OCI-LY1 (cell line): ENCODE data around the gene KLF1.

Experiments used
- H2AFZ ChIP-seq: fragments of 200-600 bp; sonication (generic), shearing (Covaris generic); 2 replicates; pipeline ENCODE4 v1.6.0; 2014; ENCODE audit warnings: antibody characterized with exemption, mild to moderate bottlenecking, low read length
- H3F3A ChIP-seq: fragments of 200-600 bp; sonication (generic), shearing (Covaris generic); 2 replicates; pipeline ENCODE4 v1.6.0; 2014; ENCODE audit warnings: mild to moderate bottlenecking, antibody characterized with exemption, low read length, moderate library complexity; ENCODE audit not compliant: insufficient read depth
- H3K27ac ChIP-seq: fragments of 200-600 bp; sonication (generic); 2 replicates; pipeline ENCODE4 v1.5.1; 2014; ENCODE audit warnings: low read length, mixed run types, mild to moderate bottlenecking, low read depth; ENCODE audit not compliant: poor library complexity, severe bottlenecking
- H3K27me3 ChIP-seq: fragments of 200-600 bp; sonication (generic); 2 replicates; pipeline ENCODE4 v1.6.0; 2014; ENCODE audit warnings: antibody characterized with exemption, mild to moderate bottlenecking, low read length, moderate library complexity; ENCODE audit not compliant: insufficient read depth
- H3K36me3 ChIP-seq: fragments of 200-600 bp; sonication (generic); 2 replicates; pipeline ENCODE4 v1.6.1; 2014; ENCODE audit warnings: mild to moderate bottlenecking, antibody characterized with exemption, low read length, moderate library complexity, mixed read lengths; ENCODE audit not compliant: insufficient read depth
- H3K4me1 ChIP-seq: fragments of 200-600 bp; sonication (generic); 2 replicates; pipeline ENCODE4 v1.5.1; 2014; ENCODE audit warnings: mild to moderate bottlenecking, low read length, moderate library complexity; ENCODE audit not compliant: insufficient read depth, severe bottlenecking
- H3K4me2 ChIP-seq: fragments of 200-600 bp; sonication (generic), shearing (Covaris generic); 2 replicates; pipeline ENCODE4 v1.6.1; 2014; ENCODE audit warnings: low read length
- H3K4me3 ChIP-seq: fragments of 200-600 bp; sonication (generic); 2 replicates; pipeline ENCODE4 v1.5.1; 2014; ENCODE audit warnings: low read length, low read depth, mild to moderate bottlenecking, mixed read lengths; ENCODE audit not compliant: poor library complexity, severe bottlenecking
- H3K79me2 ChIP-seq: fragments of 200-600 bp; shearing (Covaris generic); 2 replicates; pipeline ENCODE4 v1.6.1; 2016; ENCODE audit warnings: mixed run types, low read length, mixed read lengths; ENCODE audit not compliant: insufficient read depth
- H3K9ac ChIP-seq: fragments of 200-600 bp; sonication (generic), shearing (Covaris generic); 2 replicates; pipeline ENCODE4 v1.6.1; 2014; ENCODE audit warnings: mild to moderate bottlenecking, low read length, mixed read lengths
- H3K9me2 ChIP-seq: fragments of 200-600 bp; sonication (generic), shearing (Covaris generic); 2 replicates; pipeline ENCODE4 v1.6.1; 2014; ENCODE audit warnings: low read depth, mild to moderate bottlenecking, low read length, mixed read lengths
- H3K9me3 ChIP-seq: fragments of 200-600 bp; shearing (Covaris generic); 2 replicates; pipeline ENCODE4 v1.6.1; 2014; ENCODE audit warnings: low read length, mixed read lengths
- H4K20me1 ChIP-seq: fragments of 200-600 bp; sonication (generic), shearing (Covaris generic); 2 replicates; pipeline ENCODE4 v1.6.0; 2016; ENCODE audit warnings: mild to moderate bottlenecking, low read length; ENCODE audit not compliant: insufficient read depth
- EZH2 ChIP-seq: fragments of 200-600 bp; sonication (generic), shearing (Covaris generic); IDR thresholded peaks from 2 replicates; pipeline ENCODE4 v1.8.0; 2017; ENCODE audit warnings: borderline replicate concordance, mixed run types, mild to moderate bottlenecking, antibody characterized with exemption, low read length, moderate library complexity, mixed read lengths
- TF ChIP-seq, protein P1 (sequence below): fragments of 200-600 bp; sonication (generic), shearing (Covaris generic); IDR thresholded peaks from 2 replicates; pipeline ENCODE4 v1.5.1; 2017; ENCODE audit warnings: mild to moderate bottlenecking, antibody characterized with exemption, low read length, moderate library complexity, mixed read lengths

The KLF1 gene

GRCh38 chr19:12841094-12841493 is 45.9 kb downstream of the KLF1 start:
- Histone ChIP-seq H2AFZ (no peak overlapping the region), H3K4me1 (peaks cover 36% of the 10 kb centered on the region), H3K9ac (no peak overlapping the region), H3K9me3 (no peaks in the 10 kb centered on the region), H3K4me2 (no peak overlapping the region), H3K79me2 (no peaks in the 10 kb centered on the region), H4K20me1 (no peaks in the 10 kb centered on the region), H3K36me3 (peaks cover 35% of the 10 kb centered on the region), H3K27me3 (no peaks in the 10 kb centered on the region), H3K4me3 (no peak overlapping the region), H3F3A (0 out of 2 replicates have a peak, but pooled peaks cover 7% of the 10 kb centered on the region), H3K27ac (no peak overlapping the region), H3K9me2 (no peaks in the 10 kb centered on the region)
- TF ChIP-seq, protein P1, sequence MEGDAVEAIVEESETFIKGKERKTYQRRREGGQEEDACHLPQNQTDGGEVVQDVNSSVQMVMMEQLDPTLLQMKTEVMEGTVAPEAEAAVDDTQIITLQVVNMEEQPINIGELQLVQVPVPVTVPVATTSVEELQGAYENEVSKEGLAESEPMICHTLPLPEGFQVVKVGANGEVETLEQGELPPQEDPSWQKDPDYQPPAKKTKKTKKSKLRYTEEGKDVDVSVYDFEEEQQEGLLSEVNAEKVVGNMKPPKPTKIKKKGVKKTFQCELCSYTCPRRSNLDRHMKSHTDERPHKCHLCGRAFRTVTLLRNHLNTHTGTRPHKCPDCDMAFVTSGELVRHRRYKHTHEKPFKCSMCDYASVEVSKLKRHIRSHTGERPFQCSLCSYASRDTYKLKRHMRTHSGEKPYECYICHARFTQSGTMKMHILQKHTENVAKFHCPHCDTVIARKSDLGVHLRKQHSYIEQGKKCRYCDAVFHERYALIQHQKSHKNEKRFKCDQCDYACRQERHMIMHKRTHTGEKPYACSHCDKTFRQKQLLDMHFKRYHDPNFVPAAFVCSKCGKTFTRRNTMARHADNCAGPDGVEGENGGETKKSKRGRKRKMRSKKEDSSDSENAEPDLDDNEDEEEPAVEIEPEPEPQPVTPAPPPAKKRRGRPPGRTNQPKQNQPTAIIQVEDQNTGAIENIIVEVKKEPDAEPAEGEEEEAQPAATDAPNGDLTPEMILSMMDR: no peak
- TF ChIP-seq EZH2: no peak

DNA sequence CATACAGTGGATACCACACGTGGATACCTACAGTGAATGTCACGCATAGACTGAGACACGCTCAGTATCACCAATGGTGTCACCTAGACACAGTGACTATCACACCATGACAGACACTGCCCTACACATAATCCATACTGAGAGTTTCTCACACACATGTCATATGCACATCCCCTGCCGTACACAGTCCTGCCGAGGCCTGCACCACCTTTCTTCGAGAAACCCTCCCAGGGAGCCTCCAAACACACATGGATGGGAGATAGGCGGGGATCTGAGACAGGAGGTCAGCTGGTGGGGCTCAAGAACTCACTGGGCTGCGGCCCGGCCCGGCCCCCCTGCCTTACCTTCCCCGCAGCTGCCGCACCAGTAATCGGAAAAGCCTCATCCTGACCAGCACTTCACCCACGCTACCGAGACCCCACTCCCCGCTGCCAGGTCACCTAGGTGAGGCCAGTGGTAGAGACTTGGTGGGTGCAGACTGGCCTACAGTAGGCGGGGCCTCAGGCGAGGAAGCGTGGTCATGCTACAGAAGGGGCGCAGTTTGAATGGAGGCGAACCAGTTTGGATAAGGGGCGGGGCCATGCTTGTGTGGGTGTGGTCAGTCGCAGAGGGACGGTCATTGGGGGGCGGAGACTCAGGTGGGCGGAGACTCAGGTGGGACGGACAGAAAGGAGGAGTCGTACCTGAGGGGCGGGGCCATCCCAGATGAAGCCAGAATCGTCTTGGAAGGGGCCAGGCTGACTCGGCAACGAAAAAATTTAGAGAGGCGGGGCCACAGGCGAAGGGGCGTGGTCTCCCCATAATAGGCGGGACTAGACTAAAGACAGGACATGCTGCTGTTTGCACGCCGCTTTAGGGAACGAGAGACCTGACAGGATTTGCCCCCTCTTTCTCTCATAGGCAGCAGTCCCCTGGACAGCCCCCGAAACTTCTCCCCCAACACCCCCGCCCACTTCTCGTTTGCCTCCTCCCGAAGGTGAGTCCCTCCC is 46.6 kb downstream of the KLF1 start:
- peak overlapping the region; percentile 75 for H3K27ac ChIP-seq
- no peak overlapping the region for H2AFZ ChIP-seq
- no peaks in the 10 kb centered on the region for H3K9me3 ChIP-seq
- peaks cover 43% of the 10 kb centered on the region for H3K4me1 ChIP-seq
- H3K27me3 ChIP-seq: no peaks in the 10 kb centered on the region
- H3K79me2 ChIP-seq: no peaks in the 10 kb centered on the region
- H3K9me2 ChIP-seq: no peaks in the 10 kb centered on the region
- peaks cover 35% of the 10 kb centered on the region for H3K36me3 ChIP-seq
- H4K20me1 ChIP-seq: no peaks in the 10 kb centered on the region
- H3F3A ChIP-seq: 0 out of 2 replicates have a peak, but pooled peaks cover 7% of the 10 kb centered on the region
- TF ChIP-seq EZH2: no peak
- TF ChIP-seq, protein P1: no peak
- H3K4me3 ChIP-seq: no peak overlapping the region
- no peak overlapping the region for H3K9ac ChIP-seq
- peak overlapping the region; percentile 64 for H3K4me2 ChIP-seq

DNA sequence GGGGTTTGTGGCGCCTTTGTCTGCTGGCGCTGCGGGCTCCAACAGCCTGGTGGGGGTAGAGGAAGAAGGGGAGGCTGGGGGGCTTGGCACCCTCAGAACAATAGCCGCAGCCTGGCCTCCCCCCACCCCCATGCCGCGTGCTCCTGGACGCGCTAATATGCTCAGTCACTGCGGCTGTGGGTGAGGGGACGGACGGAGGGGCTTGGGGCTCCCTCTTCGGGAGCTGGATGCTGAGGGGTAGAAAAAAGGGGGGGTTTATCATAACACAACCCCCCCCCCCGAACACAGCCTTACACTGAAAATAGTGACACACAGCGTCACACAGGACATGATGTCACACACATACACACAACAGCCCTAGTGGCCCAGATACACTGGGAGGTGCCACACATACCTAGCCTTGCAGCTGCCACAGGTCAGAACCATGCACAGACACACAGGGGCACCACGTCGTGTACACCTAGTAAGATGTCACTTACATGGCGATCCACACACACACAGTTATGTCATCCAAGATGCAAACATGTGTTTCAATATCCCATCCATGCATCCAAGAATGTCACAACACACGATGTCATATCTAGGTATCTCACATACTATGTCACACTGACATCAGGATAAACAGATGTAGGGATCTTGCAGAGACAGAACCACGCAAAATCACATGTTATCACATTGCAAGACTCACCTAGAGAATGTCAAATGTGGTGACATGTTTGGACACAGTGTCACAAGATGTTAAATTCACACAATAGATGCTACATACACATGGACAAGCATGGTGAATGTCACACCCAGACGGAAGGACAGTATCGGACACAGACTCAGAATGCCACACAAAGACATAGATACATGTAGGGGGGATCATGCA is 47.9 kb downstream of the KLF1 start:
- H3K9me3 ChIP-seq: no peaks in the 10 kb centered on the region
- peaks cover 56% of the 10 kb centered on the region for H3K4me1 ChIP-seq
- 0 out of 2 replicates have a peak, but pooled peaks cover 7% of the 10 kb centered on the region for H3F3A ChIP-seq
- no peaks in the 10 kb centered on the region for H4K20me1 ChIP-seq
- TF ChIP-seq EZH2: no peak
- TF ChIP-seq, protein P1: no peak
- peak overlapping the region; percentile 75 for H3K27ac ChIP-seq
- H3K79me2 ChIP-seq: no peaks in the 10 kb centered on the region
- H3K9me2 ChIP-seq: no peaks in the 10 kb centered on the region
- H3K27me3 ChIP-seq: no peaks in the 10 kb centered on the region
- peak overlapping the region; percentile 81 for H3K4me3 ChIP-seq
- peak overlapping the region; percentile 83 for H3K9ac ChIP-seq
- H3K4me2 ChIP-seq: peak overlapping the region; percentile 64
- H2AFZ ChIP-seq: no peak overlapping the region
- H3K36me3 ChIP-seq: peaks cover 31% of the 10 kb centered on the region
